K562 (cell line): Measurements from ENCODE around the gene DNAJC11. TPM values are rescaled to one million over a fixed set of nuclear protein-coding genes. Genes with fewer than 3 reads are reported as not detected.

Source experiments
- BRF1 ChIP-seq: IDR thresholded peaks from 3 replicates; pipeline ENCODE4 v1.6.1; 2011; ENCODE audit warnings: borderline replicate concordance, mild to moderate bottlenecking; ENCODE audit not compliant: insufficient read length; ENCODE audit errors: extremely low read depth
- DDX20 ChIP-seq: fragments of 450-650 bp; IDR thresholded peaks from 2 replicates; pipeline ENCODE4 v1.6.1; 2016; ENCODE audit warnings: missing genetic modification characterization, low read depth, mild to moderate bottlenecking, missing compliant biosample characterization, moderate library complexity
- FOXJ2 ChIP-seq: fragments of 200-800 bp; sonication (Bioruptor generic); IDR thresholded peaks from 2 replicates; pipeline ENCODE4 v1.6.1; 2016; ENCODE audit warnings: missing genetic modification characterization, missing compliant biosample characterization
- PRMT5 ChIP-seq: sonication (generic); formaldehyde crosslinking; IDR thresholded peaks from 2 replicates; pipeline ENCODE4 v1.5.0; 2020; ENCODE audit warnings: missing genetic modification reagents
- ZNF175 ChIP-seq: fragments of 200-800 bp; sonication (Bioruptor generic); IDR thresholded peaks from 2 replicates; pipeline ENCODE4 v1.6.1; 2016; ENCODE audit warnings: low read depth, mild to moderate bottlenecking, missing genetic modification characterization, missing compliant biosample characterization
- ZNF23 ChIP-seq: fragments of 250-450 bp; sonication (Bioruptor Pico); IDR thresholded peaks from 2 replicates; pipeline ENCODE4 v1.4.0; 2020; ENCODE audit warnings: mild to moderate bottlenecking
- ZNF408 ChIP-seq: fragments of 250-450 bp; sonication (Bioruptor Pico); IDR thresholded peaks from 2 replicates; pipeline ENCODE4 v1.4.0; 2020; ENCODE audit warnings: low read depth, mild to moderate bottlenecking, moderate library complexity
- ZNF830 ChIP-seq: fragments of 250-450 bp; sonication (Bioruptor Pico); IDR thresholded peaks from 2 replicates; pipeline ENCODE4 v1.5.0; 2021; ENCODE audit warnings: mild to moderate bottlenecking
- polyA plus RNA-seq, 8 experiments: library from polyadenylated mRNA; depleted of rRNA in 4 of 8; stranded (reverse) in 5 of 8; unstranded in 3 of 8; fragments of >200 nt; fragmentation: Nextera tagmentation in 2 of 8; fragmentation: Illumina TruSeq in 1 of 8; extraction: Ambion mirVana in 2 of 8; extraction: Trizol in 1 of 8; gene quantifications; 2 replicates each; pipeline versions ENCODE4 v1.2.1 to v1.2.3, GENCODE V29; 2011 to 2014; ENCODE audit warnings: inconsistent platforms in 1 of 8, missing spikeins in 1 of 8
- total RNA-seq, 7 experiments: library from RNA; depleted of rRNA in 6 of 7; stranded (reverse); fragments of >200 nt in 6 of 7; fragmentation: Illumina TruSeq in 2 of 7; extraction: Trizol in 2 of 7; gene quantifications; 2 replicates each; pipeline versions ENCODE4 v1.2.1 to v1.2.3, GENCODE V29; 2011 to 2021; ENCODE audit warnings: low replicate concordance in 1 of 7
- TF ChIP-seq, protein P1 (sequence below): fragments of 200-600 bp; sonication (generic); IDR thresholded peaks from one replicate; pipeline ENCODE4 v1.6.1; 2012; ENCODE audit warnings: mild to moderate bottlenecking, low read depth, low read length, inconsistent platforms
- TF ChIP-seq, protein P2 (sequence below): sonication (generic); formaldehyde crosslinking; IDR thresholded peaks from 2 replicates; pipeline ENCODE4 v1.8.1; 2023; ENCODE audit warnings: missing genetic modification reagents, mild to moderate bottlenecking, borderline replicate concordance

Gene DNAJC11
- total and polyA plus RNA-seq, 9 of the 15 experiments (the other 6 are each of a cell fraction or from before 2014, with no cell fraction given): 14.1 to 123 (median 76.6) TPM

DNA sequence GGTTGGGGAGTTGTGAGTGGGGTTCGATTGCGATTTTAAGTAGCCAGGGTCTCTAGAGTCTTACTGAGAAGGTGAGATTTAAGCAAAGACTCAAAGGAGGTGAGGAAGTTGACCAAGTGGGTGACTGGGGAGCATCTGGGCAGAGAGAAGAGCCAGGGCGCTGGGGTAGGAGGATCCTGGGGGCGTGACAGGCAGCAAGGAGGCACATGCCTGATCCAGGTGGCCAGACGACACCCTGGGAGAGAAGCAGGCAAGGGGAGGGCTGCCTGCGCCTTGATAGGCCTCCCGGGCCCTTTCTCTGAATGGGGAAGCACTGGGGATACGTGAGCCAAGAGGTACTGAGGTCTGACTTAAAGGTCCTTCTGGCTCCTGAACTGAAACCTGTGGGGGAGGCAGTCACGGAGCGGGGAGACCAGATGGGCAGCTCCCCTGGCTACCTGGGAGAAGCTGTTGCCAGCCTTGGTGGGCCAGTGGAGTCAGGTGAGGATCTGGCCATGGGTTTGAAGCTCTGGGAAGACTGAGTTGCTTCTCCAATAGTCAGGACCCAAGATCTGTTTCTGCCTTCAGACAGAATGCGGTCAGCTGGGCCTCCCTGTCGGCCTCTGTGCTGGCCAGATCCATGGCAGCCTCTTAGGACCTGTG is 116.4 kb downstream of the DNAJC11 start (continued):
- no peak for TF ChIP-seq BRF1
- TF ChIP-seq, protein P1, sequence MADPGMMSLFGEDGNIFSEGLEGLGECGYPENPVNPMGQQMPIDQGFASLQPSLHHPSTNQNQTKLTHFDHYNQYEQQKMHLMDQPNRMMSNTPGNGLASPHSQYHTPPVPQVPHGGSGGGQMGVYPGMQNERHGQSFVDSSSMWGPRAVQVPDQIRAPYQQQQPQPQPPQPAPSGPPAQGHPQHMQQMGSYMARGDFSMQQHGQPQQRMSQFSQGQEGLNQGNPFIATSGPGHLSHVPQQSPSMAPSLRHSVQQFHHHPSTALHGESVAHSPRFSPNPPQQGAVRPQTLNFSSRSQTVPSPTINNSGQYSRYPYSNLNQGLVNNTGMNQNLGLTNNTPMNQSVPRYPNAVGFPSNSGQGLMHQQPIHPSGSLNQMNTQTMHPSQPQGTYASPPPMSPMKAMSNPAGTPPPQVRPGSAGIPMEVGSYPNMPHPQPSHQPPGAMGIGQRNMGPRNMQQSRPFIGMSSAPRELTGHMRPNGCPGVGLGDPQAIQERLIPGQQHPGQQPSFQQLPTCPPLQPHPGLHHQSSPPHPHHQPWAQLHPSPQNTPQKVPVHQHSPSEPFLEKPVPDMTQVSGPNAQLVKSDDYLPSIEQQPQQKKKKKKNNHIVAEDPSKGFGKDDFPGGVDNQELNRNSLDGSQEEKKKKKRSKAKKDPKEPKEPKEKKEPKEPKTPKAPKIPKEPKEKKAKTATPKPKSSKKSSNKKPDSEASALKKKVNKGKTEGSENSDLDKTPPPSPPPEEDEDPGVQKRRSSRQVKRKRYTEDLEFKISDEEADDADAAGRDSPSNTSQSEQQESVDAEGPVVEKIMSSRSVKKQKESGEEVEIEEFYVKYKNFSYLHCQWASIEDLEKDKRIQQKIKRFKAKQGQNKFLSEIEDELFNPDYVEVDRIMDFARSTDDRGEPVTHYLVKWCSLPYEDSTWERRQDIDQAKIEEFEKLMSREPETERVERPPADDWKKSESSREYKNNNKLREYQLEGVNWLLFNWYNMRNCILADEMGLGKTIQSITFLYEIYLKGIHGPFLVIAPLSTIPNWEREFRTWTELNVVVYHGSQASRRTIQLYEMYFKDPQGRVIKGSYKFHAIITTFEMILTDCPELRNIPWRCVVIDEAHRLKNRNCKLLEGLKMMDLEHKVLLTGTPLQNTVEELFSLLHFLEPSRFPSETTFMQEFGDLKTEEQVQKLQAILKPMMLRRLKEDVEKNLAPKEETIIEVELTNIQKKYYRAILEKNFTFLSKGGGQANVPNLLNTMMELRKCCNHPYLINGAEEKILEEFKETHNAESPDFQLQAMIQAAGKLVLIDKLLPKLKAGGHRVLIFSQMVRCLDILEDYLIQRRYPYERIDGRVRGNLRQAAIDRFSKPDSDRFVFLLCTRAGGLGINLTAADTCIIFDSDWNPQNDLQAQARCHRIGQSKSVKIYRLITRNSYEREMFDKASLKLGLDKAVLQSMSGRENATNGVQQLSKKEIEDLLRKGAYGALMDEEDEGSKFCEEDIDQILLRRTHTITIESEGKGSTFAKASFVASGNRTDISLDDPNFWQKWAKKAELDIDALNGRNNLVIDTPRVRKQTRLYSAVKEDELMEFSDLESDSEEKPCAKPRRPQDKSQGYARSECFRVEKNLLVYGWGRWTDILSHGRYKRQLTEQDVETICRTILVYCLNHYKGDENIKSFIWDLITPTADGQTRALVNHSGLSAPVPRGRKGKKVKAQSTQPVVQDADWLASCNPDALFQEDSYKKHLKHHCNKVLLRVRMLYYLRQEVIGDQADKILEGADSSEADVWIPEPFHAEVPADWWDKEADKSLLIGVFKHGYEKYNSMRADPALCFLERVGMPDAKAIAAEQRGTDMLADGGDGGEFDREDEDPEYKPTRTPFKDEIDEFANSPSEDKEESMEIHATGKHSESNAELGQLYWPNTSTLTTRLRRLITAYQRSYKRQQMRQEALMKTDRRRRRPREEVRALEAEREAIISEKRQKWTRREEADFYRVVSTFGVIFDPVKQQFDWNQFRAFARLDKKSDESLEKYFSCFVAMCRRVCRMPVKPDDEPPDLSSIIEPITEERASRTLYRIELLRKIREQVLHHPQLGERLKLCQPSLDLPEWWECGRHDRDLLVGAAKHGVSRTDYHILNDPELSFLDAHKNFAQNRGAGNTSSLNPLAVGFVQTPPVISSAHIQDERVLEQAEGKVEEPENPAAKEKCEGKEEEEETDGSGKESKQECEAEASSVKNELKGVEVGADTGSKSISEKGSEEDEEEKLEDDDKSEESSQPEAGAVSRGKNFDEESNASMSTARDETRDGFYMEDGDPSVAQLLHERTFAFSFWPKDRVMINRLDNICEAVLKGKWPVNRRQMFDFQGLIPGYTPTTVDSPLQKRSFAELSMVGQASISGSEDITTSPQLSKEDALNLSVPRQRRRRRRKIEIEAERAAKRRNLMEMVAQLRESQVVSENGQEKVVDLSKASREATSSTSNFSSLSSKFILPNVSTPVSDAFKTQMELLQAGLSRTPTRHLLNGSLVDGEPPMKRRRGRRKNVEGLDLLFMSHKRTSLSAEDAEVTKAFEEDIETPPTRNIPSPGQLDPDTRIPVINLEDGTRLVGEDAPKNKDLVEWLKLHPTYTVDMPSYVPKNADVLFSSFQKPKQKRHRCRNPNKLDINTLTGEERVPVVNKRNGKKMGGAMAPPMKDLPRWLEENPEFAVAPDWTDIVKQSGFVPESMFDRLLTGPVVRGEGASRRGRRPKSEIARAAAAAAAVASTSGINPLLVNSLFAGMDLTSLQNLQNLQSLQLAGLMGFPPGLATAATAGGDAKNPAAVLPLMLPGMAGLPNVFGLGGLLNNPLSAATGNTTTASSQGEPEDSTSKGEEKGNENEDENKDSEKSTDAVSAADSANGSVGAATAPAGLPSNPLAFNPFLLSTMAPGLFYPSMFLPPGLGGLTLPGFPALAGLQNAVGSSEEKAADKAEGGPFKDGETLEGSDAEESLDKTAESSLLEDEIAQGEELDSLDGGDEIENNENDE: no peak
- TF ChIP-seq, protein P2, sequence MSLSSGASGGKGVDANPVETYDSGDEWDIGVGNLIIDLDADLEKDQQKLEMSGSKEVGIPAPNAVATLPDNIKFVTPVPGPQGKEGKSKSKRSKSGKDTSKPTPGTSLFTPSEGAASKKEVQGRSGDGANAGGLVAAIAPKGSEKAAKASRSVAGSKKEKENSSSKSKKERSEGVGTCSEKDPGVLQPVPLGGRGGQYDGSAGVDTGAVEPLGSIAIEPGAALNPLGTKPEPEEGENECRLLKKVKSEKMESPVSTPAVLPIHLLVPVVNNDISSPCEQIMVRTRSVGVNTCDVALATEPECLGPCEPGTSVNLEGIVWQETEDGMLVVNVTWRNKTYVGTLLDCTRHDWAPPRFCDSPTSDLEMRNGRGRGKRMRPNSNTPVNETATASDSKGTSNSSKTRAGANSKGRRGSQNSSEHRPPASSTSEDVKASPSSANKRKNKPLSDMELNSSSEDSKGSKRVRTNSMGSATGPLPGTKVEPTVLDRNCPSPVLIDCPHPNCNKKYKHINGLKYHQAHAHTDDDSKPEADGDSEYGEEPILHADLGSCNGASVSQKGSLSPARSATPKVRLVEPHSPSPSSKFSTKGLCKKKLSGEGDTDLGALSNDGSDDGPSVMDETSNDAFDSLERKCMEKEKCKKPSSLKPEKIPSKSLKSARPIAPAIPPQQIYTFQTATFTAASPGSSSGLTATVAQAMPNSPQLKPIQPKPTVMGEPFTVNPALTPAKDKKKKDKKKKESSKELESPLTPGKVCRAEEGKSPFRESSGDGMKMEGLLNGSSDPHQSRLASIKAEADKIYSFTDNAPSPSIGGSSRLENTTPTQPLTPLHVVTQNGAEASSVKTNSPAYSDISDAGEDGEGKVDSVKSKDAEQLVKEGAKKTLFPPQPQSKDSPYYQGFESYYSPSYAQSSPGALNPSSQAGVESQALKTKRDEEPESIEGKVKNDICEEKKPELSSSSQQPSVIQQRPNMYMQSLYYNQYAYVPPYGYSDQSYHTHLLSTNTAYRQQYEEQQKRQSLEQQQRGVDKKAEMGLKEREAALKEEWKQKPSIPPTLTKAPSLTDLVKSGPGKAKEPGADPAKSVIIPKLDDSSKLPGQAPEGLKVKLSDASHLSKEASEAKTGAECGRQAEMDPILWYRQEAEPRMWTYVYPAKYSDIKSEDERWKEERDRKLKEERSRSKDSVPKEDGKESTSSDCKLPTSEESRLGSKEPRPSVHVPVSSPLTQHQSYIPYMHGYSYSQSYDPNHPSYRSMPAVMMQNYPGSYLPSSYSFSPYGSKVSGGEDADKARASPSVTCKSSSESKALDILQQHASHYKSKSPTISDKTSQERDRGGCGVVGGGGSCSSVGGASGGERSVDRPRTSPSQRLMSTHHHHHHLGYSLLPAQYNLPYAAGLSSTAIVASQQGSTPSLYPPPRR (CRISPR knock-in tag): peak; percentile 71; the same call in 1 of the 2 replicates
- no peak for TF ChIP-seq ZNF408 (CRISPR knock-in tag)
- TF ChIP-seq DDX20 (tag): no peak
- TF ChIP-seq FOXJ2 (tag): no peak
- TF ChIP-seq ZNF23: no peak
- no peak for TF ChIP-seq ZNF175 (CRISPR knock-in tag)
- TF ChIP-seq ZNF830 (CRISPR knock-in tag): 0 out of 2 replicates have a peak, but pooled peaks have one; percentile 19
- no peak for TF ChIP-seq PRMT5 (CRISPR knock-in tag)
